ENCODE data around the gene TMEM108.

The TMEM108 gene

DNA sequence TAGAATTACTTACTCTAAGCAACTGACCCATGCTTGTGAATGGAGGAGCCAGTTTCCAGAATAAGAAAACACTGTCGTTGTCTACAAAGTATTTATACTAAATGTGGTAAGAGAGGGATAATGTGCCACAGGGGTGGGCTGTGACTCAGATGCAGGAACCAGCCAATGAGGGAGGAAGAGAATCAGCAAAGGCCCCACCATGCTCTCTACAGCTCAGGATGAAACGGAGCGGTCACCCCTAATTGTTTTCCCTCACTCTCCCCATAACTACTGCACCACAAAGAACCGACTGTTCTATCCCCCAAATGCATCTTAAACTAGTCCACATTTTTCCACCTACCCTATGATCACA lies 406.2 kb downstream of the TMEM108 start:
- no peak for DNase-seq (ENCODE audit: extremely low read depth in 1 of 2, low read depth in 1 of 2)

DNA sequence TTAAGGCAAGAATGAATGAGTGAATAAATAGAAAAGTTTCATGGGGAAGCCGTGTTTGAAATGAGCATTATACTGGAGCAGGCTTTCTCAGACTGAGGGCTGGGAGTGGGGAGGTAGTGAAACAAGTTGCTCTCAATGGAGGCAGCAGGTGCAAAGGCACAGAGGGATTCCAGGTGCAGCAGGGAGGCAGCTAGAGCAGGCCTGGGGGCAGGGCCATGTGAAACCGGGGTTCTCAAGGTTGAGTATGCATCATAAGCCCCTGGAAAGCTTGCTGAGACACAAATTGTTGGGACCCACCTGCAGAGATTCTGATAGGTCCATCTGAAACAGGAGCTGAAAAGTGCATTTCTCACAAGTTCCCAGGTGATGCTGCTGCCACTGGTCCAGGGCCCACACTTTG lies 406.9 kb downstream of the TMEM108 start:
- DNase-seq (ENCODE audit: extremely low read depth in 1 of 2, low read depth in 1 of 2), result no peak

Data from stimulated activated CD8-positive, alpha-beta memory T cell treated with anti-CD3 and anti-CD28 coated beads, Interleukin-7, amount 100 ng/mL, for 48 hours (primary cell).